ENCODE results near the gene PIK3C2A. TPM values are rescaled to one million over a fixed set of nuclear protein-coding genes. Genes with fewer than 3 reads are reported as not detected.
A peak's percentile ranks its signal among the peaks of the same experiment; 100 is the strongest.
"Not testable (repeated sequence)": the region's sequence is repeated elsewhere in the genome, so short reads cannot be mapped to it uniquely, and the experiment has no call there.

The PIK3C2A gene
- 10 to 100 TPM; 23.3 to 27.3 TPM for total RNA-seq

- peak within 1 kb of the TSS; percentile 97 for H3K27ac Mint-ChIP-seq
- peak within 1 kb of the TSS; percentile 91 for H3K4me3 Mint-ChIP-seq
- H3K4me1 Mint-ChIP-seq: peaks cover 40% of the 10 kb centered on the region
- POLR2A ChIA-PET: interaction anchor here (0.7 to 1.3 kb wide), 3 partner anchors 19 to 130 kb away, joined by 3 to 11 read pairs (median 4); partner anchors contain the start of gene RPS13
- intact Hi-C loops (cut with DNase I, micrococcal nuclease): loop anchor here (1.0 to 5.0 kb wide), 14 partner anchors 23 to 1427 kb away; partner anchors contain the start of genes NCR3LG1 (in 2 of the 2), NUCB2 (in 2 of the 2), RPS13 (in 2 of the 2) and C11orf58 (in 1 of the 2)
- DNase-seq (peak; percentile 97), ATAC-seq (peak; percentile 97)
- no peaks in the 10 kb centered on the region for H3K27me3 Mint-ChIP-seq
- no peaks in the 10 kb centered on the region for H3K9me3 Mint-ChIP-seq (ENCODE audit: low read depth)
- H3K36me3 Mint-ChIP-seq (ENCODE audit: low read depth): peaks cover 5% of the 10 kb centered on the region
- CTCF ChIA-PET: interaction anchor here (0.7 to 1.2 kb wide), 7 partner anchors 13 to 282 kb away, joined by 3 to 5 read pairs (median 3); no protein-coding TSS in a partner anchor
These were observed at the start of gene PIK3C2A for GRCh38 chr11:17207317-17208256. TSS of gene PIK3C2A (minus strand) at chr11:17207986. CDS start at chr11:17169741, 38,245 bp downstream.

GRCh38 chr11:17257196-17257595 lies 49.4 kb upstream of the PIK3C2A start:
- Mint-ChIP-seq H3K4me1 (peaks cover 19% of the 10 kb centered on the region), H3K9me3 (ENCODE audit: low read depth) (no peaks in the 10 kb centered on the region), H3K27ac (no peak overlapping the region), H3K27me3 (peaks cover 1% of the 10 kb centered on the region), H3K36me3 (ENCODE audit: low read depth) (no peaks in the 10 kb centered on the region), H3K4me3 (no peak overlapping the region)
- ATAC-seq (peak; percentile 36), DNase-seq (no peak)
- intact Hi-C loops (cut with DNase I, micrococcal nuclease): loop anchor here in 1 of 2 experiments (2.0 kb wide), 1 partner anchor 40 kb away; no protein-coding TSS in a partner anchor
- POLR2A ChIA-PET: no interaction called here
- CTCF ChIA-PET: interaction anchor here (0.8 to 1.9 kb wide), 3 partner anchors 12 to 27 kb away, joined by 3 to 4 read pairs (median 3); no protein-coding TSS in a partner anchor

GRCh38 chr11:17256512-17256911 lies 48.7 kb upstream of the PIK3C2A start:
- Mint-ChIP-seq H3K27me3 (peaks cover 1% of the 10 kb centered on the region), H3K36me3 (ENCODE audit: low read depth) (no peaks in the 10 kb centered on the region), H3K4me1 (peaks cover 19% of the 10 kb centered on the region), H3K4me3 (no peak overlapping the region), H3K27ac (peak overlapping the region; percentile 5), H3K9me3 (ENCODE audit: low read depth) (no peaks in the 10 kb centered on the region)
- ChIA-PET POLR2A (no interaction called here), CTCF (interaction anchor here (1.1 to 1.9 kb wide), 2 partner anchors 19 to 26 kb away, joined by 3 to 4 read pairs; no protein-coding TSS in a partner anchor)
- no peak for DNase-seq
- intact Hi-C loops (cut with DNase I, micrococcal nuclease): loop anchor here in 1 of 2 experiments (1.0 to 2.0 kb wide), 2 partner anchors 25 to 40 kb away; no protein-coding TSS in a partner anchor
- ATAC-seq: peak; percentile 87

- ChIA-PET POLR2A (no interaction called here), CTCF (no interaction called here)
- ATAC-seq (no peak), DNase-seq (no peak)
- Mint-ChIP-seq H3K27ac (no peak overlapping the region), H3K36me3 (ENCODE audit: low read depth) (no peaks in the 10 kb centered on the region), H3K27me3 (peaks cover 10% of the 10 kb centered on the region), H3K4me1 (peaks cover 11% of the 10 kb centered on the region), H3K9me3 (ENCODE audit: low read depth) (no peaks in the 10 kb centered on the region), H3K4me3 (no peak overlapping the region)
- intact Hi-C loops (cut with DNase I, micrococcal nuclease): no loop called here
These were observed 44.9 kb upstream of the PIK3C2A start for GRCh38 chr11:17252704-17253103.

- no peak for ATAC-seq
- no peak overlapping the region for H3K27ac Mint-ChIP-seq
- no peak for DNase-seq
- H3K27me3 Mint-ChIP-seq: peaks cover 13% of the 10 kb centered on the region
- no peaks in the 10 kb centered on the region for H3K36me3 Mint-ChIP-seq (ENCODE audit: low read depth)
- H3K9me3 Mint-ChIP-seq (ENCODE audit: low read depth): no peaks in the 10 kb centered on the region
- no peak overlapping the region for H3K4me3 Mint-ChIP-seq
- POLR2A ChIA-PET: interaction anchor here (0.6 kb wide), 1 partner anchor 25 kb away, joined by 3 read pairs; no protein-coding TSS in a partner anchor
- CTCF ChIA-PET: interaction anchor here (1.1 kb wide), 1 partner anchor 41 kb away, joined by 3 read pairs; no protein-coding TSS in a partner anchor
- H3K4me1 Mint-ChIP-seq: no peaks in the 10 kb centered on the region
- intact Hi-C loops (cut with DNase I, micrococcal nuclease): no loop called here
These were observed 43.0 kb upstream of the PIK3C2A start for GRCh38 chr11:17250561-17251350.

- DNase-seq (no peak), ATAC-seq (peak; percentile 64)
- peaks cover 21% of the 10 kb centered on the region for H3K27me3 Mint-ChIP-seq
- peaks cover 4% of the 10 kb centered on the region for H3K4me1 Mint-ChIP-seq
- no peaks in the 10 kb centered on the region for H3K9me3 Mint-ChIP-seq (ENCODE audit: low read depth)
- POLR2A ChIA-PET: no interaction called here
- CTCF ChIA-PET: interaction anchor here (0.7 to 1.2 kb wide), 2 partner anchors 75 to 109 kb away, joined by 3 read pairs; no protein-coding TSS in a partner anchor
- intact Hi-C loops (cut with DNase I, micrococcal nuclease): loop anchor here in 1 of 2 experiments (2.0 kb wide), 1 partner anchor 53 kb away; no protein-coding TSS in a partner anchor
- no peak overlapping the region for H3K4me3 Mint-ChIP-seq
- H3K27ac Mint-ChIP-seq: no peak overlapping the region
- H3K36me3 Mint-ChIP-seq (ENCODE audit: low read depth): no peaks in the 10 kb centered on the region
These were observed 36.3 kb upstream of the PIK3C2A start for GRCh38 chr11:17244046-17244445.

- not testable (repeated sequence) for H3K4me1 Mint-ChIP-seq
These were observed 35.2 kb upstream of the PIK3C2A start for GRCh38 chr11:17242954-17243353.

GRCh38 chr11:17240780-17241179 lies 33.0 kb upstream of the PIK3C2A start:
- POLR2A ChIA-PET: no interaction called here
- DNase-seq (no peak), ATAC-seq (no peak)
- Mint-ChIP-seq H3K4me1 (peaks cover 4% of the 10 kb centered on the region), H3K27ac (no peak overlapping the region), H3K36me3 (ENCODE audit: low read depth) (no peaks in the 10 kb centered on the region), H3K27me3 (peaks cover 21% of the 10 kb centered on the region), H3K9me3 (ENCODE audit: low read depth) (no peaks in the 10 kb centered on the region), H3K4me3 (no peak overlapping the region)
- intact Hi-C loops (cut with DNase I, micrococcal nuclease): no loop called here
- CTCF ChIA-PET: no interaction called here

More at GRCh38 chr11:17242954-17243353, 35.2 kb upstream of the PIK3C2A start:
- H3K27ac Mint-ChIP-seq; intact Hi-C loops (cut with DNase I, micrococcal nuclease); H3K36me3 Mint-ChIP-seq (ENCODE audit: low read depth); POLR2A ChIA-PET; ATAC-seq; H3K4me3 Mint-ChIP-seq; DNase-seq; H3K9me3 Mint-ChIP-seq (ENCODE audit: low read depth): not testable (repeated sequence)
- H3K27me3 Mint-ChIP-seq: peaks cover 25% of the 10 kb centered on the region
- CTCF ChIA-PET: interaction anchor here (1.2 kb wide), 2 partner anchors 91 to 110 kb away, joined by 3 read pairs; no protein-coding TSS in a partner anchor

GRCh38 chr11:17239927-17240326 lies 32.1 kb upstream of the PIK3C2A start:
- H3K27me3 Mint-ChIP-seq: peaks cover 25% of the 10 kb centered on the region
- ATAC-seq; CTCF ChIA-PET; intact Hi-C loops (cut with DNase I, micrococcal nuclease); H3K27ac Mint-ChIP-seq; H3K4me1 Mint-ChIP-seq; DNase-seq; H3K9me3 Mint-ChIP-seq (ENCODE audit: low read depth); H3K4me3 Mint-ChIP-seq; POLR2A ChIA-PET; H3K36me3 Mint-ChIP-seq (ENCODE audit: low read depth): not testable (repeated sequence)

GRCh38 chr11:17238377-17238776 lies 30.6 kb upstream of the PIK3C2A start:
- H3K4me3 Mint-ChIP-seq: no peak overlapping the region
- H3K27me3 Mint-ChIP-seq: peaks cover 23% of the 10 kb centered on the region
- ATAC-seq (no peak), DNase-seq (no peak)
- no peak overlapping the region for H3K27ac Mint-ChIP-seq
- no peaks in the 10 kb centered on the region for H3K36me3 Mint-ChIP-seq (ENCODE audit: low read depth)
- intact Hi-C loops (cut with DNase I, micrococcal nuclease): no loop called here
- POLR2A ChIA-PET: no interaction called here
- H3K4me1 Mint-ChIP-seq: no peaks in the 10 kb centered on the region
- CTCF ChIA-PET: interaction anchor here (0.6 to 0.9 kb wide), 2 partner anchors 64 to 452 kb away, joined by 3 read pairs; no protein-coding TSS in a partner anchor
- H3K9me3 Mint-ChIP-seq (ENCODE audit: low read depth): no peaks in the 10 kb centered on the region

GRCh38 chr11:17233101-17233500 lies 25.3 kb upstream of the PIK3C2A start:
- no peaks in the 10 kb centered on the region for H3K9me3 Mint-ChIP-seq (ENCODE audit: low read depth)
- no peaks in the 10 kb centered on the region for H3K36me3 Mint-ChIP-seq (ENCODE audit: low read depth)
- H3K27me3 Mint-ChIP-seq: peaks cover 8% of the 10 kb centered on the region
- intact Hi-C loops (cut with DNase I, micrococcal nuclease): no loop called here
- peaks cover 16% of the 10 kb centered on the region for H3K4me1 Mint-ChIP-seq
- DNase-seq (no peak), ATAC-seq (no peak)
- POLR2A ChIA-PET: no interaction called here
- H3K27ac Mint-ChIP-seq: no peak overlapping the region
- no peak overlapping the region for H3K4me3 Mint-ChIP-seq
- CTCF ChIA-PET: no interaction called here

Measured in activated CD4-positive, alpha-beta T cell treated with anti-CD3 and anti-CD28 coated beads for 36 hours (primary cell).